Endothelial cell (in vitro differentiated cells): ENCODE measurements around the gene NPPB. TPM values are rescaled to one million over a fixed set of nuclear protein-coding genes. Genes with fewer than 3 reads are reported as not detected.

Experiments
- DNase-seq: peaks from one replicate; pipeline ENCODE4 v3.0.0; 2021; ENCODE audit warnings: low spot score
- H3K27ac Mint-ChIP-seq: one replicate; pipeline ENCODE4 v1.8.0; 2021; ENCODE audit warnings: mixed read lengths, inconsistent platforms; ENCODE audit not compliant: unreplicated experiment
- H3K27me3 Mint-ChIP-seq: one replicate; pipeline ENCODE4 v1.8.0; 2021; ENCODE audit warnings: mild to moderate bottlenecking, moderate library complexity, mixed read lengths, inconsistent platforms; ENCODE audit not compliant: unreplicated experiment
- H3K36me3 Mint-ChIP-seq: one replicate; pipeline ENCODE4 v1.8.0; 2021; ENCODE audit warnings: mild to moderate bottlenecking, low read depth, mixed read lengths, inconsistent platforms; ENCODE audit not compliant: unreplicated experiment
- H3K4me1 Mint-ChIP-seq: one replicate; pipeline ENCODE4 v1.8.0; 2021; ENCODE audit warnings: mild to moderate bottlenecking, mixed read lengths, inconsistent platforms; ENCODE audit not compliant: unreplicated experiment
- H3K4me3 Mint-ChIP-seq: one replicate; pipeline ENCODE4 v1.8.0; 2021; ENCODE audit warnings: mild to moderate bottlenecking, mixed read lengths, inconsistent platforms; ENCODE audit not compliant: unreplicated experiment
- H3K9me3 Mint-ChIP-seq: one replicate; pipeline ENCODE4 v1.8.0; 2021; ENCODE audit warnings: mixed read lengths, inconsistent platforms; ENCODE audit not compliant: unreplicated experiment
- total RNA-seq: library from RNA; stranded (reverse); fragmentation: NEBNext Ultra II Directional; extraction: Animal tissue kit (Norgen Biotek cat#: 25700); gene quantifications from one replicate; pipeline ENCODE4 v1.2.1, GENCODE V29; 2021; ENCODE audit not compliant: unreplicated experiment
- TF ChIP-seq, protein P1 (sequence below): fragments of 200-600 bp; sonication (generic); IDR thresholded peaks from one replicate; pipeline ENCODE4 v1.5.0; 2021; ENCODE audit warnings: antibody characterized with exemption; ENCODE audit not compliant: unreplicated experiment

The NPPB gene
- total RNA-seq, 1 donor from 2014 or later, result not detected

GRCh38 chr1:11875094-11875493, 16.3 kb upstream of the NPPB start:
- H3K27ac Mint-ChIP-seq, result no peak overlapping the region
- H3K4me3 Mint-ChIP-seq, result no peak overlapping the region
- DNase-seq, result no peak
- H3K4me1 Mint-ChIP-seq, result no peaks in the 10 kb centered on the region
- H3K9me3 Mint-ChIP-seq, result no peaks in the 10 kb centered on the region
- TF ChIP-seq, protein P1, sequence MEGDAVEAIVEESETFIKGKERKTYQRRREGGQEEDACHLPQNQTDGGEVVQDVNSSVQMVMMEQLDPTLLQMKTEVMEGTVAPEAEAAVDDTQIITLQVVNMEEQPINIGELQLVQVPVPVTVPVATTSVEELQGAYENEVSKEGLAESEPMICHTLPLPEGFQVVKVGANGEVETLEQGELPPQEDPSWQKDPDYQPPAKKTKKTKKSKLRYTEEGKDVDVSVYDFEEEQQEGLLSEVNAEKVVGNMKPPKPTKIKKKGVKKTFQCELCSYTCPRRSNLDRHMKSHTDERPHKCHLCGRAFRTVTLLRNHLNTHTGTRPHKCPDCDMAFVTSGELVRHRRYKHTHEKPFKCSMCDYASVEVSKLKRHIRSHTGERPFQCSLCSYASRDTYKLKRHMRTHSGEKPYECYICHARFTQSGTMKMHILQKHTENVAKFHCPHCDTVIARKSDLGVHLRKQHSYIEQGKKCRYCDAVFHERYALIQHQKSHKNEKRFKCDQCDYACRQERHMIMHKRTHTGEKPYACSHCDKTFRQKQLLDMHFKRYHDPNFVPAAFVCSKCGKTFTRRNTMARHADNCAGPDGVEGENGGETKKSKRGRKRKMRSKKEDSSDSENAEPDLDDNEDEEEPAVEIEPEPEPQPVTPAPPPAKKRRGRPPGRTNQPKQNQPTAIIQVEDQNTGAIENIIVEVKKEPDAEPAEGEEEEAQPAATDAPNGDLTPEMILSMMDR, result no peak
- H3K27me3 Mint-ChIP-seq, result peaks cover 10% of the 10 kb centered on the region
- no peaks in the 10 kb centered on the region for H3K36me3 Mint-ChIP-seq

DNA sequence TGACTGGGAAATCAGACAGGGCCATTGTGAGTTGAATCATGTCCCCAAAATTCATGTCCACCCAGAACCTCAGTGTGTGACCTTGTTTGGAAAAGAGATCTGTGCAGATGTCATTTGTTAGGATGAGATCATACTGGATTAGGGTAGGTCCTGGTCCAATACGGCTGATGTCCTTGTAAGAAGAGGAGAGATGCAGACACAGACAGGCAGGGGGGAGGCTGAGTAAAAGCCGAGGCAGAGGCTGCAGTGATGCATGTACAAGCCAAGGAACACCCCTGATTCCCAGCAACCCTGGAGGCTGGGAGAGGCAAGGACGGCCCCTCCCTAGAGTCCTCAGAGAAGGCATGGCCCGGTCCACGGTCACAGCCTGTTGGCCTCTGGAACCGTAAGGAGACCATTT, 15.9 kb upstream of the NPPB start:
- no peaks in the 10 kb centered on the region for H3K4me1 Mint-ChIP-seq

DNA sequence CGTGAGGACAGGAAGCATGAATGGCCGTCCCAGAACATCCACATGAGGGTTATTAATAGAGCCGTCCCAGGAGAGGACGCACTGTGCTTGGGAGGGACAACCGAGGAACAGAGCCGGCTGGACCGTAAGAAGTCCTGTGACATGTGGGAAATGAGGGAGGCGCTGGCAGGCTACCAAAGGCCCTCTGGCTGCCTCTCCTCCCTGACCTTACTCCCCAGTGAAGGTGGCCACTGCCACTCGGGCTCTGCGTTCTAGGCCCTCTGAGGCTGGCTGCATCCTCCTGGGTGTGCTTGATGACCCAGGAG, 15.5 kb upstream of the NPPB start:
- H3K36me3 Mint-ChIP-seq, result no peaks in the 10 kb centered on the region
- no peaks in the 10 kb centered on the region for H3K4me1 Mint-ChIP-seq
- TF ChIP-seq, protein P1, result no peak
- H3K4me3 Mint-ChIP-seq, result no peak overlapping the region
- no peak for DNase-seq
- peaks cover 10% of the 10 kb centered on the region for H3K27me3 Mint-ChIP-seq
- no peak overlapping the region for H3K27ac Mint-ChIP-seq
- H3K9me3 Mint-ChIP-seq, result no peaks in the 10 kb centered on the region

More for the DNA sequence above, 15.9 kb upstream of the NPPB start:
- H3K27me3 Mint-ChIP-seq, result peaks cover 10% of the 10 kb centered on the region
- H3K9me3 Mint-ChIP-seq, result no peaks in the 10 kb centered on the region
- no peak overlapping the region for H3K4me3 Mint-ChIP-seq
- TF ChIP-seq, protein P1, result no peak
- no peak for DNase-seq
- no peaks in the 10 kb centered on the region for H3K36me3 Mint-ChIP-seq
- H3K27ac Mint-ChIP-seq, result no peak overlapping the region

GRCh38 chr1:11873395-11874257, 14.9 kb upstream of the NPPB start:
- TF ChIP-seq, protein P1, result no peak
- Mint-ChIP-seq H3K4me1 (no peaks in the 10 kb centered on the region), H3K36me3 (no peaks in the 10 kb centered on the region), H3K9me3 (no peaks in the 10 kb centered on the region), H3K27me3 (peaks cover 10% of the 10 kb centered on the region), H3K27ac (no peak overlapping the region), H3K4me3 (no peak overlapping the region)
- DNase-seq, result no peak

DNA sequence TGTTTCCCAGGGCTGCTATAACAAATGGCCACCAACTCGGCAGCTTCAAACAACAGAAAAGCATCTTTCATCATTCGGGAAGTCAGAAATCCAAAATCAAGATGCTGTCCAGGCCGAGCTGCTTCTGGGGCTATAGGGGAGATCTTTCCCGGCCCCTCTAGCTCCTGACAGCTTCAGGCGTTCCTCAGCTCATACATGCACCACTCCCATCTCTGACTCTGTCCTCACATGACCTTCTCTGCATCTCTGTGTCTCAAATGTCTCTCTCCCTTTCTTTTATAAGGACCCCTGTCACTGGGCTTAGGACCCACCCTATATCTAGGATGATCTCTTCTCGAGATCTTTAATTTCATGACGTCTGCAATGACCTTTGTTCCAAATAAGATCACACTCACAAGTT, 13.8 kb upstream of the NPPB start:
- H3K27me3 Mint-ChIP-seq, result peaks cover 7% of the 10 kb centered on the region
- TF ChIP-seq, protein P1, result no peak
- no peaks in the 10 kb centered on the region for H3K9me3 Mint-ChIP-seq
- H3K36me3 Mint-ChIP-seq, result no peaks in the 10 kb centered on the region
- no peak for DNase-seq
- H3K4me3 Mint-ChIP-seq, result no peak overlapping the region
- no peak overlapping the region for H3K27ac Mint-ChIP-seq
- no peaks in the 10 kb centered on the region for H3K4me1 Mint-ChIP-seq
